NCI-H146 treated with DMSO at 0.1 percent for 48 hours (cell line): ENCODE data around the gene ROR2.
"Not testable (repeated sequence)": the region's sequence is repeated elsewhere in the genome, so short reads cannot be mapped to it uniquely, and the experiment has no call there.

Experiments
- DNase-seq: peaks from one replicate; lab custom pipeline; 2025; ENCODE audit not compliant: unreplicated experiment; lab: John Stamatoyannopoulos, UW

The ROR2 gene

DNA sequence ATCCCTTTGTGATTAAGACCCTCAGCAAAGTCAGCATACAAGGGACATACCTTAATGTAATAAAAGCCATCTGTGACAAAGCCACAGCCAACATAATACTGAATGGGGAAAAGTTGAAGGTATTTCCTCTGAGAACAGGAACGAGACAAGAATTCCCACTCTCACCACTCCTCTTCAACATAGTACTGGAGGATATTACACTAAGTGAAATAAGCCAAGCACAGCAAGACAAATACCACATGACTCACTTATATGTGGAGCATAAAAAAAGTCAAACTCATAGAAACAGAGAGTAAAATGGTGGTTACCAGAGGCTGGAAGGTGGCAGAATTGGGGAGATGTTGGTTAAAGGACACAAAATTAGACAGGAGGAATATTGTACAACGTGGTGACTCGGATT, 408.3 kb downstream of the ROR2 start:
- DNase-seq = no peak

DNA sequence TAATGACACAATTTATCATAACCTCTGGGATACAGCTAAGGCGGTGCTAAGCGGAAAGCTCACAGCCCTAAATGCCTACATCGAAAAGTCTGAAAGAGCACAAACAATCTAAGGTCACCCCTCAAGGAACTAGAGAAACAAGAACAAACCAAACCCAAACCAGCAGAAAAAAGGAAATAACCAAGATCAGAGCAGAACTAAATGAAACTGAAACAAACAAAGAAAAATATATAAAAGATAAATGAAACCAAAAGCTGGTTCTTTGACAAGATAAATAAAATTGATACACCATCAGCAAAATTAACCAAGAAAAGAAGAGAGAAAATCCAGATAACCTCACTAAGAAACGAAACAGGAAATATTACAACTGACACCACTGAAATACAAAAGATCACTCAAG, 409.5 kb downstream of the ROR2 start:
- not testable (repeated sequence) for DNase-seq

- DNase-seq = no peak
These were observed 413.8 kb downstream of the ROR2 start for GRCh38 chr9:91536211-91536691.

GRCh38 chr9:91534374-91534773, 415.7 kb downstream of the ROR2 start:
- DNase-seq = no peak

DNA sequence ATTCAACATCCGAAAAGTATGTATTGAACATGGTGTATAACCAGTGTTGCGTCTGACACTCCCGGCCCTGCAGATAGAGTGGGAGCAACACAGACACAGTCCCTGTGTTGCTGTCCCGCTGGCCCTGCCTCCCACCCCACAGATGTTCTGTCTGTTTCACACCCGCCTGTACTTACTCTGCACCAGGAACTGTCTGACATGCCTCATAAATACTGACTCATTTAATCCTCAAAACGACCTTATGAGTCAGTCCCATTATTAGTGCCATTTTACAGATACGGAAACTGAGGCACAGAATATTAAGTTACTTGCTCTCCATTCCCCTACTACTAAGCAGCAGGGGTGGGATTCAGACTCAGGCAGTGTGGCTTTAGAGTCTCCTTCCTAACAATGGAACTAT, 416.6 kb downstream of the ROR2 start:
- DNase-seq = no peak

DNA sequence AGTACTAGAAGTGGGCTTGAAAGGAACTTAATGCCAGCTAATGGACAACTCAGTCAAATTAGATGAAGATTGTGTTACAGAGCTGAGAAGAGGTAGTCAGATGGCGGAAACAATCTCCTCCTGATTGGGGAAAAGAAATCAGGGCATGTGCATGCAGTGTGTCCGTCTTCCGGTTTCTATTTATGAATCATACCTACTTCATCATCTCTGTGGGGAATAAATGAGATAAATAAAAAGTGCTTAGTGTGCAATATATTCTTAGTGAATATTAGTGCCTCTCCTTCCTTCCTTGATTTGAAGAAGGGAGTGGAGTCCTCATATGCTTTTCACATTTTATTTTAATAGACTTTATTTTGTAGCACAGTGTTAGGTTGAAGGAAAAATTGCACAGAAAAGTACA, 417.7 kb downstream of the ROR2 start:
- DNase-seq = no peak

DNA sequence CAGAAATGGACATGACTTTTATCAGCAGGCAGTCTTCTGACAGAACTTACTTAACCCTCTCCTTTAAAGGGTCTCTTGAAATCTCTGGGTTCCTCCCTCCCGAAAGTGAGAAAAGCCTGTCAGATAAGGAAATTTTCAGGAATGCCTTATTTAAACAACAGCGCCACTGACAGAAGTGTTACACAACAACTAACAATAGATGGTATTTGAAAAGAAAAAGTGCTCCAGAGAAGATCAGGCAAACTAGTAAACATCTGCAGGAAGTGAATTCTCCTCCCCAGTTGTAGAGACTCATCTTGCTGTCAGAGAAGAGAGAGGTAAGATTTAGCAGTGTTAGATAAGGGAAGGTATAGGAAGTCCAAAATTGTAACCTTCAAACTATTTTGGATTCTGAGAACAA, 419.2 kb downstream of the ROR2 start:
- no peak for DNase-seq

- DNase-seq = no peak
These were observed 427.5 kb downstream of the ROR2 start for GRCh38 chr9:91522481-91522880.

DNA sequence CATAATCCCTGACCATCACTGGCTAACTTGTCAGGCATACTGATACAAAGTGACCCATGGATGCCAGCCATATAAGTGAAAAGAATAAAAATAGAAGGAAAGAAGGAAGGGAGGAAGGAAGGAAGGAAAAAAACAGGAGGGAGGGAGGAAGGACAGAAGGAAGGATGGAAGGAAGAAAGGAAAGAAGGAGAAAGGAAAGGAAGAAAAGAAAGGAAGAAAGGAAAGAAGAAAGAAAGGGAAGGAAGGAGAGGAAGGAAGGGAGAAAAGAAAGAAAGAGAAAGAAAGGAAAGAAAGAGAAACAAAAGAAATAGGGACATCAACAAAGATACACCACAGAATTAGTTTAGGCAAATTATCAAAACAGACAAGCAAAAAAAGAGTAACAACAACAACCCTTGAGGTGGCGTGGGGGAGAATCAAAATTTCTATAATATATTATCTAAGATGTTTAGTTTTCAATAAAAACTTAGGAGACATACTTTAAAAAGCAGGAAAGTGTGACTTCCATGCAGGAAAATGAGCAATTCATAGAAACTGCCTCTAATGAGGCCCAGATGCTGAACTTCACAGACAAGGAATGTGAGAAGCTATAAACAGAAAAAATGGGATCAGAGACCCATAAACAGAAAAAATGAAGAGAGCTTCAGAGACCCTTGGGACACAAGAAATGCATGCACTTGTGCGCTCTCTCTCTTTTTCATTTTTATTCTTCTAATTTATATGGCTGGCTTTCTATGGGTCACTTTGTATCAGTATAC, 430.3 kb downstream of the ROR2 start:
- no peak for DNase-seq

DNA sequence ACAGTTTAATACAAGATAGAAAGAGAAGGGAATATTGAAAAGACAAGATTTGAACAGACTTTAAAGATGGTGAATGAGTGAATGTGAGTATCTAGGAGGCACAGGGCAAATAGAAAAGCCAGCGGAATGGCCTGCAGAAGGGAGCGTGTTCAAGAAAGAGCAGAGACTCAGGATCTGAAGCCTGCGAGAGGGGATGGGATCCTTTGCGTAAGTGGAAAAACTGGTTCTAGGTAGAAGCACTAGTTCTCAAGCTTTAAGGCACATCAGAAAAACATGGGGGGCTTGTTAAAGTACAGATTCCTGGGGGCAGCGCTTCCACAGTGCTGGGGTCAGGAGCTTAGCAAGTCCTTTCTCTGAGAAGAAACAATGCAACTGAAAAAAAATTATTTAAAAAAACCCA, 431.6 kb downstream of the ROR2 start:
- no peak for DNase-seq

DNA sequence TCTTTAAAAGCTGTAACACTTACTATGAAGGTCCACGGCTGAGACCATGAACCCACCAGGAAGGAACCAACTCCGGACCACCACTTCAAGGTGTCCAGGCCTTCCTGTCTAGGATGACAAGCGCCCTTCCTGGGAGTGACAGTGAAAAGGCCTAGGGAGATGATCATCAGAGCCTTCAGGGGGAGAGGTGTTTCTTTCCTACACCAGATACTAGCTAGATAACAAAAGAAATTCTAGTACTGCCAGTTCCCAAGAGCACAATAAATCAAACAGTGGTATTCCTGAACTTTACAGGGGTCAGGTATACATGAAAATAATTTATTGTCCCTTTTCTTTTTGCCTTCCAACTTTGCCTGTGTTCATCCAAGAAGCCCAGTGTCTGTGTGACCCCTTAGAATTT, 432.2 kb downstream of the ROR2 start:
- DNase-seq = no peak

DNA sequence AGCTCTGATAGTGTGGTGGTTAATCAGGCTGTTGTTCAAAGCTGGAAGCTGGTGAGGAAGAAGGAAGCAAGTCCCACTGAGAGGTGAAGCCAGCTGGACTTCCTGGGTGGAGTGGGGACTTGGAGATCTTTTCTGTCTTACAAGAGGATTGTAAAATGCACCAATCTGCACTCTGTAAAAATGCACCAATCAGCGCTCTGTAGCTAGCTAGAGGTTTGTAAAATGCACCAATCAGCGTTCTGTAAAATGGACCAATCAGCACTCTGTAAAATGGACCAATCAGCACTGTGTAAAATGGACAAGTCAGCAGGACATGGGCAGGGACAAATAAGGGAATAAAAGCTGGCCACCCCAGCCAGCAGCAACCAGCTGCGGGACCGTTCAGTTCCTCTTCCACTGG, 432.7 kb downstream of the ROR2 start:
- not testable (repeated sequence) for DNase-seq

- DNase-seq = no peak
These were observed 433.3 kb downstream of the ROR2 start for GRCh38 chr9:91516777-91517176.

- DNase-seq = no peak
These were observed 433.9 kb downstream of the ROR2 start for GRCh38 chr9:91516081-91516480.

GRCh38 chr9:91515074-91515687, 434.8 kb downstream of the ROR2 start:
- no peak for DNase-seq
